Transverse colon (tissue), 3 donors: ENCODE results near the gene COL6A2.

ENCODE experiments used
- EP300 ChIP-seq: sonication (generic); formaldehyde crosslinking; IDR thresholded peaks from one replicate; pipeline ENCODE4 v1.6.1; 2017; ENCODE audit warnings: antibody characterized with exemption, low read depth
- POLR2A ChIP-seq: fragments of 450-650 bp; IDR thresholded peaks from one replicate; pipeline ENCODE4 v1.6.1; 2016; ENCODE audit warnings: antibody characterized with exemption, mild to moderate bottlenecking, moderate library complexity
- TF ChIP-seq, protein P1 (sequence below), 5 experiments: fragments of 200-600 bp in 3 of 5; fragments of 450-650 bp in 2 of 5; sonication (generic) in 3 of 5; IDR thresholded peaks; 1 replicate in 2 of 5; 2 replicates in 3 of 5; pipeline ENCODE4 v1.5.1; 2016 to 2017; ENCODE audit warnings: antibody characterized with exemption in 5 of 5, inconsistent platforms in 3 of 5, mild to moderate bottlenecking in 2 of 5, moderate library complexity in 1 of 5

DNA sequence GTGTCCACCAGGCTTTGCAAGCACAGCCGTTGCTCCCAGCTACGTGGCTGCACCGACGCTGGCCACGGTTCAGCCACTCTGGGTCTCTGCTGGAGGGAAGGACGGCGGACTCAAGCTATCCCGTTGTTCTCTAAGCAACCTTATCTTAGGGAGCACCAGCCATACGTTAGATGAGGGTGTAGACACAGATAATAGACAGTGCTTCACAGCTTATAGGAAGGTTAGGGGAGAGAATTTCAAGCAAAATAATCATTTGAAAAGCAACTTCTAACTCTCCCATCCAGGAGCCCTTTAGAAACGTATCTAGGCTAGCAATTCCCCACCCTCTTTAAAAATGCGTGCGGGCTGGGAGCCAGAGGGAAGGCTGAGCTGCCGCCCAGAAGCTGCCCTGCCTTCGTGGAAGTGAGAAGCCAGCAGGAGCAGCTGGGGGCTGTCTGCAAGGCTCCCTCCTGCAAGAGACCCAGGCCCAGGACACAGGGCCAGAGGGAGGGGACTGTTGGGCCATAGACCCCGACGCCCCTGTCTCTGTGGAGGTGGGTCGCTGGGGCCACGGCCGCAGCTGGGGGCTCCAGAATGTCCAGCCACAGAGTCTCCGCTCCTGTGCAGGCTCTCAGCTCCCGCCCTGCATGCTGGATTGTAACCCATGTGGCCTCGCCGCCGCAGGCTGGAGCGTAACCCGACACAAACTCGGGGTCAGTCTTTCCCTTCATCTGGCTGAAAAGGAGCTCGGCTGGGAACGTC, 31.2 kb upstream of the COL6A2 start:
- TF ChIP-seq, protein P1, sequence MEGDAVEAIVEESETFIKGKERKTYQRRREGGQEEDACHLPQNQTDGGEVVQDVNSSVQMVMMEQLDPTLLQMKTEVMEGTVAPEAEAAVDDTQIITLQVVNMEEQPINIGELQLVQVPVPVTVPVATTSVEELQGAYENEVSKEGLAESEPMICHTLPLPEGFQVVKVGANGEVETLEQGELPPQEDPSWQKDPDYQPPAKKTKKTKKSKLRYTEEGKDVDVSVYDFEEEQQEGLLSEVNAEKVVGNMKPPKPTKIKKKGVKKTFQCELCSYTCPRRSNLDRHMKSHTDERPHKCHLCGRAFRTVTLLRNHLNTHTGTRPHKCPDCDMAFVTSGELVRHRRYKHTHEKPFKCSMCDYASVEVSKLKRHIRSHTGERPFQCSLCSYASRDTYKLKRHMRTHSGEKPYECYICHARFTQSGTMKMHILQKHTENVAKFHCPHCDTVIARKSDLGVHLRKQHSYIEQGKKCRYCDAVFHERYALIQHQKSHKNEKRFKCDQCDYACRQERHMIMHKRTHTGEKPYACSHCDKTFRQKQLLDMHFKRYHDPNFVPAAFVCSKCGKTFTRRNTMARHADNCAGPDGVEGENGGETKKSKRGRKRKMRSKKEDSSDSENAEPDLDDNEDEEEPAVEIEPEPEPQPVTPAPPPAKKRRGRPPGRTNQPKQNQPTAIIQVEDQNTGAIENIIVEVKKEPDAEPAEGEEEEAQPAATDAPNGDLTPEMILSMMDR (IDR thresholded peaks at IDR 0.05) = no peak
- TF ChIP-seq POLR2A = no peak
- TF ChIP-seq EP300 = no peak
